Nephron (organoid): ENCODE results near the gene MORN4.

Source experiments
- H3K27ac Mint-ChIP-seq, 3 experiments: 2 replicates each; pipeline ENCODE4 v1.8.0; 2020; ENCODE audit warnings: mixed read lengths in 3 of 3, mild to moderate bottlenecking in 2 of 3, moderate library complexity in 1 of 3
- H3K27me3 Mint-ChIP-seq: 2 replicates; pipeline ENCODE4 v1.8.0; 2021; ENCODE audit warnings: low read depth, mild to moderate bottlenecking, moderate library complexity, mixed read lengths
- H3K36me3 Mint-ChIP-seq: 2 replicates; pipeline ENCODE4 v1.8.0; 2020; ENCODE audit warnings: low read depth, mixed read lengths
- H3K4me1 Mint-ChIP-seq: 2 replicates; pipeline ENCODE4 v1.8.0; 2020; ENCODE audit warnings: mixed read lengths
- H3K4me3 Mint-ChIP-seq, 3 experiments: 2 replicates each; pipeline ENCODE4 v1.8.0; 2020; ENCODE audit warnings: mild to moderate bottlenecking in 3 of 3, mixed read lengths in 3 of 3, moderate library complexity in 2 of 3
- H3K9me3 Mint-ChIP-seq: 2 replicates; pipeline ENCODE4 v1.8.0; 2020; ENCODE audit warnings: mixed read lengths
- TF ChIP-seq, protein P1 (sequence below), 3 experiments: fragments of 200-600 bp; sonication (generic); IDR thresholded peaks; one replicate each; pipeline ENCODE4 v1.5.0; 2021; ENCODE audit warnings: antibody characterized with exemption in 3 of 3; ENCODE audit not compliant: unreplicated experiment in 3 of 3

Gene MORN4

GRCh38 chr10:97607095-97607636 is 26.1 kb downstream of the MORN4 start:
- Mint-ChIP-seq H3K27me3 (no peaks in the 10 kb centered on the region), H3K4me1 (peaks cover 9% of the 10 kb centered on the region), H3K36me3 (no peaks in the 10 kb centered on the region), H3K4me3 (no peak overlapping the region), H3K27ac (peak overlapping the region in 1 of 3 experiments; percentile 50), H3K9me3 (no peaks in the 10 kb centered on the region)
- TF ChIP-seq, protein P1, sequence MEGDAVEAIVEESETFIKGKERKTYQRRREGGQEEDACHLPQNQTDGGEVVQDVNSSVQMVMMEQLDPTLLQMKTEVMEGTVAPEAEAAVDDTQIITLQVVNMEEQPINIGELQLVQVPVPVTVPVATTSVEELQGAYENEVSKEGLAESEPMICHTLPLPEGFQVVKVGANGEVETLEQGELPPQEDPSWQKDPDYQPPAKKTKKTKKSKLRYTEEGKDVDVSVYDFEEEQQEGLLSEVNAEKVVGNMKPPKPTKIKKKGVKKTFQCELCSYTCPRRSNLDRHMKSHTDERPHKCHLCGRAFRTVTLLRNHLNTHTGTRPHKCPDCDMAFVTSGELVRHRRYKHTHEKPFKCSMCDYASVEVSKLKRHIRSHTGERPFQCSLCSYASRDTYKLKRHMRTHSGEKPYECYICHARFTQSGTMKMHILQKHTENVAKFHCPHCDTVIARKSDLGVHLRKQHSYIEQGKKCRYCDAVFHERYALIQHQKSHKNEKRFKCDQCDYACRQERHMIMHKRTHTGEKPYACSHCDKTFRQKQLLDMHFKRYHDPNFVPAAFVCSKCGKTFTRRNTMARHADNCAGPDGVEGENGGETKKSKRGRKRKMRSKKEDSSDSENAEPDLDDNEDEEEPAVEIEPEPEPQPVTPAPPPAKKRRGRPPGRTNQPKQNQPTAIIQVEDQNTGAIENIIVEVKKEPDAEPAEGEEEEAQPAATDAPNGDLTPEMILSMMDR (IDR thresholded peaks at IDR 0.05; ENCODE audit: unreplicated experiment in 3 of 3): no peak

DNA sequence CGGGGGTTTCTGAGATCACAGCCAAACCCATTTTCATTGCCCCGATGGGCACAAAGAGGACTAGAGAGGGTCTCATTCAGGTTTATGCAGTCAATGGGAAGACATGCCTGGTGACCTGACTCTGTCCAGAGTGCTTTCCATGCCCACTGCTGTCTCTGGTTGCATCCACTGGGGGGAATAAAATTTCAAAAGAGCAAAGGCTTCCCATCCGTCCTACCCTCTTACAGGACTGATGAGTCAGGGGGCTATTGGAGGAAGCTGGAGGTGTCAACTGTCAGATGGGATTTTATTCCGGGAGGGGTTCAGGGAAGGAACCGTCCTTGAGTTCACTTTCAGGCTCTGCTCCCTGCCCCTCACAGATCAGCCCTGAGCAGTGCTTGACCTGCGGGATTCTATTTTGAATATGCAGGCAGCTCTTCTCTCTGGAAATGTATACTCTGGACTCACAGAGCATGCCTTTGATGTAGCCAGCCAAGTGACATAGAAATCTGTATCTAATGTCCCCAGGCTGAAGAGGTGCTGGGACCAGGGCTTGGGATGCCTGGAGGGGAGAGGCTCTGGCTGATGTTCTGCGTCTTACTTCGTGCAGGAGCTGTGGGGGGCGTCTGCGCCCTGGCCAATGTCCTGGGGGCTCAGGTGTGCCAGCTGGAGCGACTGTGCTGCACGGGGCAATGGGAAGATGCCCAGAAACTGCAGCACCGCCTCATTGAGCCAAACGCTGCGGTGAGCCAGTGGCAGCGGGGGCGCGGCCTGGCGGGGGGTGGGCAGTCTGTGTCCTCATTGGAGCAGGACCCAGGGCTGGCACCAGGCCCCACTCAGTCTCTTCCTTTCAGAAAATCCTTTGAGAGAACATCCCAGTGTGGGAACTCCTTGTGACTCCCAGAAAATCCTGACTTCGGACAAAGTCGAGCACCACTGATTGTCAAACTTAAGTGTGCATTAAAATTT is 31.8 kb downstream of the MORN4 start:
- TF ChIP-seq, protein P1 (IDR thresholded peaks at IDR 0.05; ENCODE audit: unreplicated experiment in 3 of 3): no peak

GRCh38 chr10:97600616-97601015 is 32.7 kb downstream of the MORN4 start:
- TF ChIP-seq, protein P1 (IDR thresholded peaks at IDR 0.05; ENCODE audit: unreplicated experiment in 3 of 3): no peak
- Mint-ChIP-seq H3K4me1 (peaks cover 4% of the 10 kb centered on the region), H3K36me3 (no peaks in the 10 kb centered on the region), H3K4me3 (no peak overlapping the region), H3K27ac (no peak overlapping the region), H3K9me3 (no peaks in the 10 kb centered on the region), H3K27me3 (peaks cover 5% of the 10 kb centered on the region)

More for the DNA sequence above, 31.8 kb downstream of the MORN4 start:
- no peak overlapping the region for H3K4me3 Mint-ChIP-seq
- H3K36me3 Mint-ChIP-seq: no peaks in the 10 kb centered on the region
- H3K9me3 Mint-ChIP-seq: no peaks in the 10 kb centered on the region
- H3K27ac Mint-ChIP-seq: no peak overlapping the region
- H3K4me1 Mint-ChIP-seq: peaks cover 4% of the 10 kb centered on the region
- H3K27me3 Mint-ChIP-seq: peaks cover 5% of the 10 kb centered on the region

DNA sequence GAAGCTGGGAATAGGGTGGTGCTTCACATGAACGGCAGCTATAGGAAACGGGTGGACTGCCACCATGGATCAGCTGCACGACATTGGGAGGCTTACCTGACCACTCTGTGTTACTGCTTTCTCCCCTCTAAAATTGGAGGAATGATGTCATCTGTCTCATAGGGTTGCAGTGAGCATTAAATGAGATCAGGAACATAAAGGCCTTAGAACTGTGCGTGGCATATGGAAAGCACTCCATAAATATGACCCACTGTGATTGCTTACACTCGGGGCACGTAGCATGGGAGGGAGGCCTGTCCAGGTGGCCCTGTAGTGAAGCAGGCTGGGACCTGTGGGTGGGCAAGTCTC is 34.1 kb downstream of the MORN4 start:
- H3K27me3 Mint-ChIP-seq: peaks cover 5% of the 10 kb centered on the region
- H3K27ac Mint-ChIP-seq: no peak overlapping the region
- no peak overlapping the region for H3K4me3 Mint-ChIP-seq
- peaks cover 4% of the 10 kb centered on the region for H3K4me1 Mint-ChIP-seq
- TF ChIP-seq, protein P1 (IDR thresholded peaks at IDR 0.05; ENCODE audit: unreplicated experiment in 3 of 3): no peak
- H3K9me3 Mint-ChIP-seq: no peaks in the 10 kb centered on the region
- H3K36me3 Mint-ChIP-seq: no peaks in the 10 kb centered on the region

DNA sequence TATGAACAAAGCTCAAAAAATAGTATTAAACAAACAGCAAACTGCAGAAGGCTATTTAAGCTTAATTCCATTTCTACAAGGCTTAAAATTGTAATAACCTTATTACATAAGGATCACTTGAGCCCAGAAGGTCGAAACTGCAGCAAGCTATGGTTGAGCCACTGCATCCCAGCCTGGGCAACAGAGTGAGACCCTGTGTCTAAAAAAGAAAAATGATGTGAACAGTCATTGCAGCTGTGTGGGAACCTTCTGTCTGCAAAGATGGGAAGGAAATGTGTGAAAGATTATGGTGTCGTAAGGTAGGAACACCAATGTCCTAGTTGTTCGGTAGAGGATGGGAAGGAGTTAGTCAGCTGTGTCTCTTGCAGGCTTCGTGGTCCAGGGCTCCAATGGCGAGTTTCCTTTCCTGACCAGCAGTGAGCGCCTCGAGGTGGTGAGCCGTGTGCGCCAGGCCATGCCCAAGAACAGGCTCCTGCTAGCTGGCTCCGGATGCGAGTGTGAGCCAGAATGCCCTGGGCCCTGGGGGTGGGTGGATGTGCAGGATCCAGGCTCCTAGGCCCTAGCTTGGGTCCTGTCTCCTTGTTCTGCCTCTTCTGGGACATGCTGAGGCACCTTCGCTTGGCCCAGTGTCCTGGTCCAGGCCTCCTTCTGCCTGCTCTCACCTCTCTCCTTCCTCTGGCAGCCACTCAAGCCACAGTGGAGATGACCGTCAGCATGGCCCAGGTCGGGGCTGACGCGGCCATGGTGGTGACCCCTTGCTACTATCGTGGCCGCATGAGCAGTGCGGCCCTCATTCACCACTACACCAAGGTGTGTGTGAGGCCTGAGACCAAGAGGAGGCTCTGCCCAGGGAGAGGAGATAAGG is 34.7 kb downstream of the MORN4 start:
- Mint-ChIP-seq H3K9me3 (no peaks in the 10 kb centered on the region), H3K4me1 (peaks cover 4% of the 10 kb centered on the region), H3K27ac (no peak overlapping the region), H3K27me3 (peaks cover 5% of the 10 kb centered on the region), H3K36me3 (no peaks in the 10 kb centered on the region), H3K4me3 (no peak overlapping the region)
- TF ChIP-seq, protein P1 (IDR thresholded peaks at IDR 0.05; ENCODE audit: unreplicated experiment in 3 of 3): no peak
